GM19193 (cell line): ENCODE data around the gene ZC3HAV1L.

Source experiments
- POLR2A ChIP-seq: IDR thresholded peaks from 4 replicates; pipeline ENCODE4 v1.6.1; 2011; ENCODE audit not compliant: insufficient read depth, insufficient read length; ENCODE audit errors: extremely low read depth

The ZC3HAV1L gene

GRCh38 chr7:139061416-139061815 lies 25.6 kb upstream of the ZC3HAV1L start:
- no peak for TF ChIP-seq POLR2A

GRCh38 chr7:139060695-139061237 lies 24.9 kb upstream of the ZC3HAV1L start:
- no peak for TF ChIP-seq POLR2A

- TF ChIP-seq POLR2A, result no peak
These were observed 24.1 kb upstream of the ZC3HAV1L start for GRCh38 chr7:139059905-139060304.

- TF ChIP-seq POLR2A, result no peak
These were observed 23.1 kb upstream of the ZC3HAV1L start for GRCh38 chr7:139058943-139059342.

- TF ChIP-seq POLR2A, result no peak
These were observed 19.8 kb upstream of the ZC3HAV1L start for GRCh38 chr7:139055674-139056073.

GRCh38 chr7:139054101-139054500 lies 18.3 kb upstream of the ZC3HAV1L start:
- TF ChIP-seq POLR2A, result no peak

- TF ChIP-seq POLR2A, result no peak
These were observed 15.8 kb upstream of the ZC3HAV1L start for GRCh38 chr7:139051655-139052054.

- TF ChIP-seq POLR2A, result no peak
These were observed 14.1 kb upstream of the ZC3HAV1L start for GRCh38 chr7:139049936-139050335.

- TF ChIP-seq POLR2A, result no peak
These were observed 13.3 kb upstream of the ZC3HAV1L start for GRCh38 chr7:139049111-139049510.

- no peak for TF ChIP-seq POLR2A
These were observed 12.1 kb upstream of the ZC3HAV1L start for GRCh38 chr7:139047970-139048369.

GRCh38 chr7:139046143-139046542 lies 10.3 kb upstream of the ZC3HAV1L start:
- TF ChIP-seq POLR2A, result no peak

- no peak for TF ChIP-seq POLR2A
These were observed 9.3 kb upstream of the ZC3HAV1L start for GRCh38 chr7:139044813-139045794.

- TF ChIP-seq POLR2A, result no peak
These were observed 8.3 kb upstream of the ZC3HAV1L start for GRCh38 chr7:139043823-139044812.

GRCh38 chr7:139041378-139042085 lies 5.7 kb upstream of the ZC3HAV1L start:
- no peak for TF ChIP-seq POLR2A

- no peak for TF ChIP-seq POLR2A
These were observed 2.8 kb upstream of the ZC3HAV1L start for GRCh38 chr7:139038691-139039090.

- no peak for TF ChIP-seq POLR2A
These were observed 1.1 kb upstream of the ZC3HAV1L start for GRCh38 chr7:139036901-139037300.
